ENCODE data around the gene TMPRSS13.

The TMPRSS13 gene

GRCh38 chr11:117936973-117937372 is 7.8 kb upstream of the TMPRSS13 start:
- Histone ChIP-seq H3K4me1 (ENCODE audit: control insufficient read depth, insufficient read depth, low read length) (no peaks in the 10 kb centered on the region), H3K27me3 (ENCODE audit: control insufficient read depth, insufficient read depth, low read length) (no peaks in the 10 kb centered on the region), H3K36me3 (ENCODE audit: control insufficient read depth, insufficient read depth, low read length) (no peaks in the 10 kb centered on the region), H3K4me3 (ENCODE audit: low read length) (no peak overlapping the region), H3K27ac (ENCODE audit: low read length) (no peak overlapping the region), H3K9me3 (ENCODE audit: control insufficient read depth, insufficient read depth, low read length) (no peaks in the 10 kb centered on the region)
- no CpG with 5 or more reads among the region's 6 CpGs for WGBS (ENCODE audit: insufficient coverage, insufficient read length)
- DNase-seq (ENCODE audit: low read depth, low spot score): no peak

GRCh38 chr11:117934526-117935307 is 5.5 kb upstream of the TMPRSS13 start:
- no peak overlapping the region for H3K4me3 ChIP-seq (ENCODE audit: low read length)
- H3K36me3 ChIP-seq (ENCODE audit: control insufficient read depth, insufficient read depth, low read length): no peaks in the 10 kb centered on the region
- H3K27ac ChIP-seq (ENCODE audit: low read length): no peak overlapping the region
- DNase-seq (ENCODE audit: low read depth, low spot score): no peak
- H3K9me3 ChIP-seq (ENCODE audit: control insufficient read depth, insufficient read depth, low read length): no peaks in the 10 kb centered on the region
- WGBS (ENCODE audit: insufficient coverage, insufficient read length): no CpG with 5 or more reads among the region's 19 CpGs
- H3K4me1 ChIP-seq (ENCODE audit: control insufficient read depth, insufficient read depth, low read length): no peaks in the 10 kb centered on the region
- H3K27me3 ChIP-seq (ENCODE audit: control insufficient read depth, insufficient read depth, low read length): no peaks in the 10 kb centered on the region

GRCh38 chr11:117933930-117934329 is 4.7 kb upstream of the TMPRSS13 start:
- WGBS (ENCODE audit: insufficient coverage, insufficient read length): no CpG with 5 or more reads among the region's 5 CpGs
- no peaks in the 10 kb centered on the region for H3K36me3 ChIP-seq (ENCODE audit: control insufficient read depth, insufficient read depth, low read length)

GRCh38 chr11:117933475-117933874 is 4.3 kb upstream of the TMPRSS13 start:
- Histone ChIP-seq H3K9me3 (ENCODE audit: control insufficient read depth, insufficient read depth, low read length) (no peaks in the 10 kb centered on the region), H3K36me3 (ENCODE audit: control insufficient read depth, insufficient read depth, low read length) (no peaks in the 10 kb centered on the region), H3K4me1 (ENCODE audit: control insufficient read depth, insufficient read depth, low read length) (no peaks in the 10 kb centered on the region), H3K27me3 (ENCODE audit: control insufficient read depth, insufficient read depth, low read length) (no peaks in the 10 kb centered on the region), H3K4me3 (ENCODE audit: low read length) (no peak overlapping the region), H3K27ac (ENCODE audit: low read length) (no peak overlapping the region)
- no CpG with 5 or more reads among the region's 4 CpGs for WGBS (ENCODE audit: insufficient coverage, insufficient read length)
- no peak for DNase-seq (ENCODE audit: low read depth, low spot score)

More at GRCh38 chr11:117933930-117934329, 4.7 kb upstream of the TMPRSS13 start:
- Histone ChIP-seq H3K4me1 (ENCODE audit: control insufficient read depth, insufficient read depth, low read length) (no peaks in the 10 kb centered on the region), H3K27me3 (ENCODE audit: control insufficient read depth, insufficient read depth, low read length) (no peaks in the 10 kb centered on the region), H3K27ac (ENCODE audit: low read length) (no peak overlapping the region), H3K9me3 (ENCODE audit: control insufficient read depth, insufficient read depth, low read length) (no peaks in the 10 kb centered on the region), H3K4me3 (ENCODE audit: low read length) (no peak overlapping the region)
- no peak for DNase-seq (ENCODE audit: low read depth, low spot score)

GRCh38 chr11:117932947-117933346 is 3.7 kb upstream of the TMPRSS13 start:
- H3K4me3 ChIP-seq (ENCODE audit: low read length): no peak overlapping the region
- H3K27me3 ChIP-seq (ENCODE audit: control insufficient read depth, insufficient read depth, low read length): no peaks in the 10 kb centered on the region
- H3K9me3 ChIP-seq (ENCODE audit: control insufficient read depth, insufficient read depth, low read length): no peaks in the 10 kb centered on the region
- H3K4me1 ChIP-seq (ENCODE audit: control insufficient read depth, insufficient read depth, low read length): no peaks in the 10 kb centered on the region
- no peak overlapping the region for H3K27ac ChIP-seq (ENCODE audit: low read length)
- DNase-seq (ENCODE audit: low read depth, low spot score): no peak
- H3K36me3 ChIP-seq (ENCODE audit: control insufficient read depth, insufficient read depth, low read length): no peaks in the 10 kb centered on the region
- no CpG with 5 or more reads among the region's 3 CpGs for WGBS (ENCODE audit: insufficient coverage, insufficient read length)

GRCh38 chr11:117932426-117932825 is 3.2 kb upstream of the TMPRSS13 start:
- H3K36me3 ChIP-seq (ENCODE audit: control insufficient read depth, insufficient read depth, low read length): no peaks in the 10 kb centered on the region
- no peaks in the 10 kb centered on the region for H3K4me1 ChIP-seq (ENCODE audit: control insufficient read depth, insufficient read depth, low read length)
- no peak overlapping the region for H3K27ac ChIP-seq (ENCODE audit: low read length)
- no peak overlapping the region for H3K4me3 ChIP-seq (ENCODE audit: low read length)
- no peak for DNase-seq (ENCODE audit: low read depth, low spot score)
- no peaks in the 10 kb centered on the region for H3K27me3 ChIP-seq (ENCODE audit: control insufficient read depth, insufficient read depth, low read length)
- no peaks in the 10 kb centered on the region for H3K9me3 ChIP-seq (ENCODE audit: control insufficient read depth, insufficient read depth, low read length)
- no CpG with 5 or more reads among the region's 6 CpGs for WGBS (ENCODE audit: insufficient coverage, insufficient read length)

DNA sequence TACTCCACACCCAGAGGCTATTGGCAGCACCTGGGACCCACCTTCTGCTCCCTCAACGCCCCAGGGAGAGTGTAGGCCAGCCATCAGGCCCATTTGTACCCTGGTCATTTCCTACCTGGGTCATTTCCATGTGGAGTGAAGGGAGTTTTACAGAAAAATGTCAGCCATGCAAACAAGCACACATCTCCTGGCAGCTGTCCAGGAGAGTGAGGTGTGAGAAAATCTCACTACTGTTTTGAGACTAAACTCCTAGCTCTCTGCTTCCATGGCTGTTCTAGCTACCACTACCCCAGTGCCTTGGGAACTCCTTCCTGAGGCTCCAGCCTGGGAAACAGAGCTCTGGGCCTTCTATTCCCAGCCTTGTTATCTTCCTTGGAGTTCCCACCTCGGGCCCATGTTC is 2.8 kb upstream of the TMPRSS13 start:
- Histone ChIP-seq H3K27me3 (ENCODE audit: control insufficient read depth, insufficient read depth, low read length) (no peaks in the 10 kb centered on the region), H3K9me3 (ENCODE audit: control insufficient read depth, insufficient read depth, low read length) (no peaks in the 10 kb centered on the region), H3K4me3 (ENCODE audit: low read length) (no peak overlapping the region), H3K36me3 (ENCODE audit: control insufficient read depth, insufficient read depth, low read length) (no peaks in the 10 kb centered on the region), H3K4me1 (ENCODE audit: control insufficient read depth, insufficient read depth, low read length) (no peaks in the 10 kb centered on the region), H3K27ac (ENCODE audit: low read length) (no peak overlapping the region)
- WGBS (ENCODE audit: insufficient coverage, insufficient read length): no CpG with 5 or more reads among the region's 2 CpGs
- DNase-seq (ENCODE audit: low read depth, low spot score): no peak

DNA sequence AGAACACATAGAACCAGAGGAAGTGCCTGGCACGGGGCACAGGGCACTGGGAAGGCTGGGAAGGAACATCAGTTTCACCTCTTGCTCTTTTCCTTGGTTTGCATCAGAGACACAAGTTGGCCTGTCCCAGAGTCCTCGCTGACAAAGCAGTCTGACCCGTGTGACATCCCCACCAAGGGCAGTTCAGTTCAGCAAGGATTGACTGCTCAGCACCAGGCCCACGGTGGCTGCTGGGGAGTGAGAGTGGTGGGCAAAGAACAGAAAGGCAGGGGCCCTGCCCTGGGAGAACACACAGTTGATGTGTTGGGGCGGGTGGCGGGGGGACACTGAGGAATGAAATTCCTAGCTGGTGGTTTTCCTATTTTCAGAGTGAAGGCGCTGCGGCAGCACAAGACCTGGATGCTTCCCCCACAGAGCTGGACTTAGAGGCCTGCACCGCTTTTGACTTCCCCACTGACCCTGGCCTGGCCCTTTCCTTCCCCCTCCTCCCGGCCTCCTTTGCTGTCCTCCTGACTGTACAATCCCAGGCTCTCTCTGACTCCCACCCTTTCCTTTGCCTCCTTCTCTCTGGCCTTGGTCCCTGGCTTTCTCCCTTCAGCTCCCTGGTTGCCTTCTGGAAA is 2.2 kb upstream of the TMPRSS13 start:
- H3K27me3 ChIP-seq (ENCODE audit: control insufficient read depth, insufficient read depth, low read length): no peaks in the 10 kb centered on the region
- no peaks in the 10 kb centered on the region for H3K4me1 ChIP-seq (ENCODE audit: control insufficient read depth, insufficient read depth, low read length)
- DNase-seq (ENCODE audit: low read depth, low spot score): no peak
- H3K27ac ChIP-seq (ENCODE audit: low read length): no peak overlapping the region
- no CpG with 5 or more reads among the region's 10 CpGs for WGBS (ENCODE audit: insufficient coverage, insufficient read length)
- no peak overlapping the region for H3K4me3 ChIP-seq (ENCODE audit: low read length)
- H3K9me3 ChIP-seq (ENCODE audit: control insufficient read depth, insufficient read depth, low read length): no peaks in the 10 kb centered on the region
- no peaks in the 10 kb centered on the region for H3K36me3 ChIP-seq (ENCODE audit: control insufficient read depth, insufficient read depth, low read length)

DNA sequence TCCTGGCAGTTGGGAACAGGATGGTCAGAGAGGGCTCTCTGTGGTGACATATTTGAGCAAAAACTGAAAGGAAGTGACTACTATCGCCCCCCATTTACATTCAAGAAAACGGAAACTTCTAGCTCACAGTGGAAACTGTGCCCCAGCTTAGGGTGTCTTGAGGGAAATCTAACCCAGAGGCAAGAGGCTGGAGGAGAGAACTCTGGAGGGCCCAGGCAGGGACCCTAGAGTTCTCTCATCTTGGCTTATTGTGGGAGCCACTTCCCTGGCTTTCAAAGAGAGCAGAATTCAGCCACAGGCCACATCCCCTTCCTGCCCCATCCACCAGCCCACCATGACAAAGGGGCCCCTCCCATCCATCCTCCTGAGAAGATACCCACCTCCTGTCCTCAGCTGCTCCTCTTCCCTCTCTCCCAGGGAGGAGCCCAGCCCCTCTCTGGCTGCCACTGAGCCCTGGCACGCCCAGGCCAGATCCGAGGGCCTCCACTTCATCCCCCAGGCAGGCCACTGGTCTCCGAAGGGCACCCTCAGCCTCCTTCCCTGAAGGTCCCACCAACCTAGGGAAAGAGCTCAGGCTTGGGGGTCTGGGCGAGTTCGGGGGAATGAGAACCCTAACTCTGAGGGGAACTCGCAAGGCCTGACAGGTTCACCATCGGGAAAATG is 1.6 kb upstream of the TMPRSS13 start:
- no peaks in the 10 kb centered on the region for H3K9me3 ChIP-seq (ENCODE audit: control insufficient read depth, insufficient read depth, low read length)
- WGBS (ENCODE audit: insufficient coverage, insufficient read length): no CpG with 5 or more reads among the region's 9 CpGs
- H3K36me3 ChIP-seq (ENCODE audit: control insufficient read depth, insufficient read depth, low read length): no peaks in the 10 kb centered on the region
- no peak overlapping the region for H3K27ac ChIP-seq (ENCODE audit: low read length)
- no peak overlapping the region for H3K4me3 ChIP-seq (ENCODE audit: low read length)
- no peaks in the 10 kb centered on the region for H3K27me3 ChIP-seq (ENCODE audit: control insufficient read depth, insufficient read depth, low read length)
- no peak for DNase-seq (ENCODE audit: low read depth, low spot score)
- H3K4me1 ChIP-seq (ENCODE audit: control insufficient read depth, insufficient read depth, low read length): no peaks in the 10 kb centered on the region

DNA sequence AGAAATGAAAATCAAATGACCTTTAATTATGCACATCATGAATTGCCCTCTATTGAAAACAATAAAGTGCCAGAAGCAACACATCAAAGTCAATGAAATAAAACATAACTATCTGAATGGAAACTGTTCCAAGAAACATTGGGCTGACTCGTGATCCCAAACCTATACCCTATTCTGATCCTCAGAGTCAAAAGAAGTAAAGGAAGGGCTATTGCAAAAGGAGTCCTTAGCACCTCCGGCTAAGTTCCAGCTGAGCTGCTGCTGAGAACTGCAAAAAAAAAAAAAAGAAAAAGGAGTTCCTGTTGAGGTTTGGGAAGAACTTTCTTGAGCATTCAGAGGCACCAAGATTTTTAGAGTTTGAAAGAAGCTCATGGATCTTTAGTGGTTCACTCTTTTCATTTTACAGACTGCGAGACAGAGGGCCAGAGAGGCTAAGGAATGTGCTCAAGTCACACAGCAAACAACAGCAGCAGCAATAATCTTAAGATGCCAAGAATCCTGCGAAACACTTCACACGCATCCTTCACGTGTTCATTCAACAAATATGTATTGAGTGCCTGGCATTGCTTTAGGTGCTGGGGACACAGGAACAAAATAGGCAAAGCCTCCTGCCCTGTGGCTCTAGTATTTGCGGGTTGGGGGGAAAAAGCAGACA is 841 bp upstream of the TMPRSS13 start:
- H3K36me3 ChIP-seq (ENCODE audit: control insufficient read depth, insufficient read depth, low read length): no peaks in the 10 kb centered on the region
- no peak overlapping the region for H3K4me3 ChIP-seq (ENCODE audit: low read length)
- WGBS (ENCODE audit: insufficient coverage, insufficient read length): no CpG with 5 or more reads among the region's 7 CpGs
- H3K27me3 ChIP-seq (ENCODE audit: control insufficient read depth, insufficient read depth, low read length): no peaks in the 10 kb centered on the region
- H3K27ac ChIP-seq (ENCODE audit: low read length): no peak overlapping the region
- no peaks in the 10 kb centered on the region for H3K9me3 ChIP-seq (ENCODE audit: control insufficient read depth, insufficient read depth, low read length)
- no peak for DNase-seq (ENCODE audit: low read depth, low spot score)
- H3K4me1 ChIP-seq (ENCODE audit: control insufficient read depth, insufficient read depth, low read length): no peaks in the 10 kb centered on the region
